Ishikawa (cell line): ENCODE data around the gene RFTN2.

ENCODE experiments used
- CEBPB ChIP-seq: IDR thresholded peaks from 2 replicates; pipeline ENCODE4 v1.6.1; 2012
- CREB1 ChIP-seq: IDR thresholded peaks from 2 replicates; pipeline ENCODE4 v1.6.1; 2012; ENCODE audit warnings: low read depth
- EP300 ChIP-seq: IDR thresholded peaks from 2 replicates; pipeline ENCODE4 v1.6.1; 2012; ENCODE audit warnings: borderline replicate concordance
- TAF1 ChIP-seq: IDR thresholded peaks from 2 replicates; pipeline ENCODE4 v1.6.1; 2012; ENCODE audit warnings: low read depth, mild to moderate bottlenecking
- TCF12 ChIP-seq: IDR thresholded peaks from 2 replicates; pipeline ENCODE4 v1.6.1; 2012; ENCODE audit warnings: low read depth
- YY1 ChIP-seq: IDR thresholded peaks from 2 replicates; pipeline ENCODE4 v1.6.1; 2012; ENCODE audit warnings: low read depth
- ZBTB7A ChIP-seq: IDR thresholded peaks from 2 replicates; pipeline ENCODE4 v1.6.1; 2012; ENCODE audit warnings: low read depth
- TF ChIP-seq, protein P1 (sequence below): IDR thresholded peaks from 2 replicates; pipeline ENCODE4 v1.6.1; 2012; ENCODE audit warnings: low read depth, mild to moderate bottlenecking

DNA sequence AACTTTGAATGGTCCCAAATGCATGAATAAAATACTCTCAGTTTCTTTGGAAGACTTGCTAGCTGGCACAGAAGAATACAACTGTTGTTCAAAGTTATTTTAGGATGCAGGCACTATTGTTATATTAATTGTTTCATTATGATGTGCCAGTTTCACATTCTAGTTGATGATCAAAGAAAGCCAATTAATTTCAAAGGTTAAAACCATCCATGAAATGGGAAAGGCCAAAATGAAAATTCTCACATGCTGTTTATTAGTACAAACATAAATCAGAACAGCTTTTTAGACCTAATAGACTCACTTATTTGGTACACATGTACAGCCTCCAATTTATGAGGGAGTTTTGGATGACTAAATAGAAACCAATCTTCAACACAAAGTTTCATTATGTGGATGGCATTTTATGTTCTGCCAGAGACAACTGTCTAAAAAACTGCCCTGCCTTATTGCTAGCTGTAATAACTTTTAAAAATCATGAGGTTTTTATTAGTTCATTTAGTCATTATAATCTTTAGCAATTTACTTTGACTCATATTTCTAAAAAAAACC lies 42.2 kb downstream of the RFTN2 start:
- TF ChIP-seq, protein P1, sequence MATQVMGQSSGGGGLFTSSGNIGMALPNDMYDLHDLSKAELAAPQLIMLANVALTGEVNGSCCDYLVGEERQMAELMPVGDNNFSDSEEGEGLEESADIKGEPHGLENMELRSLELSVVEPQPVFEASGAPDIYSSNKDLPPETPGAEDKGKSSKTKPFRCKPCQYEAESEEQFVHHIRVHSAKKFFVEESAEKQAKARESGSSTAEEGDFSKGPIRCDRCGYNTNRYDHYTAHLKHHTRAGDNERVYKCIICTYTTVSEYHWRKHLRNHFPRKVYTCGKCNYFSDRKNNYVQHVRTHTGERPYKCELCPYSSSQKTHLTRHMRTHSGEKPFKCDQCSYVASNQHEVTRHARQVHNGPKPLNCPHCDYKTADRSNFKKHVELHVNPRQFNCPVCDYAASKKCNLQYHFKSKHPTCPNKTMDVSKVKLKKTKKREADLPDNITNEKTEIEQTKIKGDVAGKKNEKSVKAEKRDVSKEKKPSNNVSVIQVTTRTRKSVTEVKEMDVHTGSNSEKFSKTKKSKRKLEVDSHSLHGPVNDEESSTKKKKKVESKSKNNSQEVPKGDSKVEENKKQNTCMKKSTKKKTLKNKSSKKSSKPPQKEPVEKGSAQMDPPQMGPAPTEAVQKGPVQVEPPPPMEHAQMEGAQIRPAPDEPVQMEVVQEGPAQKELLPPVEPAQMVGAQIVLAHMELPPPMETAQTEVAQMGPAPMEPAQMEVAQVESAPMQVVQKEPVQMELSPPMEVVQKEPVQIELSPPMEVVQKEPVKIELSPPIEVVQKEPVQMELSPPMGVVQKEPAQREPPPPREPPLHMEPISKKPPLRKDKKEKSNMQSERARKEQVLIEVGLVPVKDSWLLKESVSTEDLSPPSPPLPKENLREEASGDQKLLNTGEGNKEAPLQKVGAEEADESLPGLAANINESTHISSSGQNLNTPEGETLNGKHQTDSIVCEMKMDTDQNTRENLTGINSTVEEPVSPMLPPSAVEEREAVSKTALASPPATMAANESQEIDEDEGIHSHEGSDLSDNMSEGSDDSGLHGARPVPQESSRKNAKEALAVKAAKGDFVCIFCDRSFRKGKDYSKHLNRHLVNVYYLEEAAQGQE = no peak
- no peak for TF ChIP-seq EP300
- TF ChIP-seq CEBPB = no peak
- no peak for TF ChIP-seq YY1
- TF ChIP-seq CREB1 = no peak
- no peak for TF ChIP-seq TAF1
- no peak for TF ChIP-seq TCF12
- TF ChIP-seq ZBTB7A = no peak
